NOMO-1 treated with dmso at 0.1 percent for 144 hours (cell line): ENCODE results near the gene NDUFAF3.
A peak's percentile ranks its signal among the peaks of the same experiment; 100 is the strongest.

Experiments
- DNase-seq: peaks from one replicate; lab custom pipeline; 2025; ENCODE audit not compliant: unreplicated experiment; lab: John Stamatoyannopoulos, UW

The NDUFAF3 gene

GRCh38 chr3:49053543-49053942 is 31.6 kb downstream of the NDUFAF3 start:
- DNase-seq: peak; percentile 44

GRCh38 chr3:49054344-49054862 is 32.5 kb downstream of the NDUFAF3 start:
- no peak for DNase-seq

- DNase-seq: no peak
These were observed 35.3 kb downstream of the NDUFAF3 start for GRCh38 chr3:49057268-49057667.

GRCh38 chr3:49058011-49058410 is 36.1 kb downstream of the NDUFAF3 start:
- no peak for DNase-seq
